ENCODE measurements around the gene ZNF780B. TPM values are rescaled to one million over a fixed set of nuclear protein-coding genes. Genes with fewer than 3 reads are reported as not detected.

ZNF780B gene
- total and polyA plus RNA-seq, 2 of the 8 experiments (the other 6 are each of a cell fraction or from before 2014, with no cell fraction given): 3.1 to 22.4 TPM

DNA sequence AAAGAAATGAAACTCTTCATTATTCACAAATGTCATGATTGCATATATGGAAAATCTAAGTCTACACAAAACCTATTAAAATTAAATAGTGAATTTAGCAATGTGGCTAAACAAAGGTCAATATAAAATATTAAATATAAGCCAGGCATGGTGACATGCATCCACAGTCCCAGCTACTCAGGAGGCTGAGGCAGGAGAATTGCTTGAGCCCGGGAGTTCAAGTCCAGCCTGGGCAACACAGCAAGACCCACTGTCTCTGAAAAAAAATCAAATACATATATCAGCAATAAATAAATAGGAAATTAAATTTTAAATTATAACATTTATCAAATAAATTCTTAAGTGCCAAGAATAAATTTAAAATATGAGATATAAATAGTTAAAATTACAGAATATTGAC is 73.1 kb downstream of the ZNF780B start:
- peaks cover 18 to 52% (median 36%) of the 10 kb centered on the region in 4 experiments for H3K36me3 ChIP-seq (ENCODE audit: control insufficient read depth in 2 of 4, insufficient read depth in 4 of 4, low read length in 3 of 4)
- peaks cover 0 to 12% of the 10 kb centered on the region in 2 experiments; a peak in 2 of 4 replicates for H3K79me2 ChIP-seq (ENCODE audit: control insufficient read depth in 1 of 2, insufficient read depth in 2 of 2, low read length in 2 of 2)
- peaks cover 0 to 2% of the 10 kb centered on the region in 2 experiments for H4K20me1 ChIP-seq (replicated peaks in 1 of 2; ENCODE audit: control insufficient read depth in 1 of 2, insufficient read depth in 2 of 2, low read length in 2 of 2)
- H3K4me1 ChIP-seq (replicated peaks in 1 of 4; ENCODE audit: control insufficient read depth in 3 of 4, insufficient read depth in 4 of 4, low read length in 3 of 4): no peaks in the 10 kb centered on the region
- no peak overlapping the region for H2BK5ac ChIP-seq (ENCODE audit: low read depth, low read length)
- no peak overlapping the region for H2BK12ac ChIP-seq (ENCODE audit: low read depth, low read length)
- 85% methylated on average over 1 of the region's 1 CpG; no CpG with 5 or more reads in 1 of the 2 experiments for WGBS, 2 experiments (ENCODE audit: extremely low coverage in 1 of 2, insufficient coverage in 1 of 2, insufficient read length in 1 of 2, insufficient replicate concordance in 2 of 2, low coverage in 1 of 2, low lambda C conversion rate in 2 of 2, missing lambda C conversion rate in 1 of 2)
- no peak overlapping the region for H3K9ac ChIP-seq (replicated peaks in 1 of 4; ENCODE audit: extremely low read depth in 1 of 4, low read depth in 3 of 4, low read length in 3 of 4)
- FAIRE-seq (no peak), DNase-seq (ENCODE audit: low read depth in 1 of 2, low spot score in 2 of 2) (no peak)
- no peaks in the 10 kb centered on the region; the same call in 1 of the 2 replicates for H3K79me1 ChIP-seq (ENCODE audit: low read depth, low read length)
- no peak overlapping the region for H2AFZ ChIP-seq (ENCODE audit: low read length)
- no peak overlapping the region for H4K8ac ChIP-seq (ENCODE audit: extremely low read depth, insufficient read depth, low read length)
- no peak overlapping the region for H3K56ac ChIP-seq (replicated peaks; ENCODE audit: insufficient read length, low read depth, low read length)
- H4K91ac ChIP-seq (replicated peaks; ENCODE audit: insufficient read length, low read length): no peak overlapping the region
- no peak overlapping the region for H3K4me3 ChIP-seq (ENCODE audit: extremely low read depth in 1 of 4, insufficient read depth in 2 of 4, low read depth in 3 of 4, low read length in 4 of 4)
- H3K4me2 ChIP-seq (ENCODE audit: insufficient read depth in 1 of 2, low read depth in 2 of 2, low read length in 2 of 2): no peak overlapping the region
- H3K4ac ChIP-seq (replicated peaks; ENCODE audit: insufficient read length, low read depth, low read length): no peak overlapping the region
- H3K18ac ChIP-seq (ENCODE audit: extremely low read depth, low read length): no peak overlapping the region
- ChIA-PET CTCF (ENCODE audit: partially characterized antibody) (no interaction called here), POLR2A (ENCODE audit: partially characterized antibody) (interaction anchor here (0.9 kb wide), 1 partner anchor 10 kb away, joined by 3 read pairs; no protein-coding TSS in a partner anchor)
- no peaks in the 10 kb centered on the region for H3K27me3 ChIP-seq (replicated peaks in 1 of 4; ENCODE audit: control insufficient read depth in 3 of 4, extremely low read depth in 1 of 4, insufficient read depth in 3 of 4, low read length in 3 of 4)
- no peaks in the 10 kb centered on the region for H3K23me2 ChIP-seq (ENCODE audit: low read depth, low read length)
- H3K14ac ChIP-seq (ENCODE audit: insufficient read length): no peak overlapping the region
- no peak overlapping the region for H3K27ac ChIP-seq (ENCODE audit: low read depth, low read length)
- H2BK20ac ChIP-seq (ENCODE audit: low read length): no peak overlapping the region
- H4K5ac ChIP-seq (ENCODE audit: insufficient read length, low read depth, low read length): no peak overlapping the region
- no peak overlapping the region for H2BK15ac ChIP-seq (ENCODE audit: low read length)
- no peak overlapping the region for H2BK120ac ChIP-seq (replicated peaks; ENCODE audit: low read depth, low read length)
- no peak overlapping the region for H2AK5ac ChIP-seq (ENCODE audit: low read depth, low read length)
- no peak overlapping the region for H3K23ac ChIP-seq (ENCODE audit: insufficient read length)
- H3K9me3 ChIP-seq (ENCODE audit: insufficient read depth in 2 of 2, low read depth in 1 of 2, low read length in 1 of 2): peaks cover 6 to 10% of the 10 kb centered on the region in 2 experiments; a peak in 3 of 4 replicates
- TF ChIP-seq, protein P1, sequence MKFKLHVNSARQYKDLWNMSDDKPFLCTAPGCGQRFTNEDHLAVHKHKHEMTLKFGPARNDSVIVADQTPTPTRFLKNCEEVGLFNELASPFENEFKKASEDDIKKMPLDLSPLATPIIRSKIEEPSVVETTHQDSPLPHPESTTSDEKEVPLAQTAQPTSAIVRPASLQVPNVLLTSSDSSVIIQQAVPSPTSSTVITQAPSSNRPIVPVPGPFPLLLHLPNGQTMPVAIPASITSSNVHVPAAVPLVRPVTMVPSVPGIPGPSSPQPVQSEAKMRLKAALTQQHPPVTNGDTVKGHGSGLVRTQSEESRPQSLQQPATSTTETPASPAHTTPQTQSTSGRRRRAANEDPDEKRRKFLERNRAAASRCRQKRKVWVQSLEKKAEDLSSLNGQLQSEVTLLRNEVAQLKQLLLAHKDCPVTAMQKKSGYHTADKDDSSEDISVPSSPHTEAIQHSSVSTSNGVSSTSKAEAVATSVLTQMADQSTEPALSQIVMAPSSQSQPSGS (IDR thresholded peaks at IDR 0.05; ENCODE audit: low read length): no peak
- TF ChIP-seq SRF (IDR thresholded peaks at IDR 0.05; ENCODE audit: low read depth, low read length) (no peak), NRF1 (IDR thresholded peaks at IDR 0.05; ENCODE audit: low read depth, low read length) (no peak), KDM5A (IDR thresholded peaks at IDR 0.05; ENCODE audit: low read length) (no peak), SAP30 (IDR thresholded peaks at IDR 0.05; ENCODE audit: insufficient read depth, insufficient replicate concordance, low read length) (no peak)

Data from H1 (cell line).